GOT3 (cell line): ENCODE data around the gene KCNH1.

Experiments used
- DNase-seq: peaks from one replicate; lab custom pipeline; 2025; ENCODE audit warnings: mixed read lengths; lab: John Stamatoyannopoulos, UW

The KCNH1 gene

GRCh38 chr1:210723646-210724045 lies 410.3 kb downstream of the KCNH1 start:
- no peak for DNase-seq

GRCh38 chr1:210722410-210723081 lies 411.4 kb downstream of the KCNH1 start:
- DNase-seq = no peak

GRCh38 chr1:210715072-210715471 lies 418.9 kb downstream of the KCNH1 start:
- no peak for DNase-seq

- no peak for DNase-seq
Measured at GRCh38 chr1:210711825-210712612, 421.9 kb downstream of the KCNH1 start.

GRCh38 chr1:210709701-210710100 lies 424.2 kb downstream of the KCNH1 start:
- DNase-seq = no peak

GRCh38 chr1:210707300-210708240 lies 426.4 kb downstream of the KCNH1 start:
- no peak for DNase-seq

GRCh38 chr1:210706246-210706645 lies 427.7 kb downstream of the KCNH1 start:
- no peak for DNase-seq

- DNase-seq = no peak
Measured at GRCh38 chr1:210705086-210705485, 428.9 kb downstream of the KCNH1 start.

GRCh38 chr1:210703593-210703992 lies 430.4 kb downstream of the KCNH1 start:
- no peak for DNase-seq

GRCh38 chr1:210702506-210702905 lies 431.4 kb downstream of the KCNH1 start:
- no peak for DNase-seq

- no peak for DNase-seq
Measured at GRCh38 chr1:210700511-210700910, 433.4 kb downstream of the KCNH1 start.

- DNase-seq = no peak
Measured at GRCh38 chr1:210700083-210700482, 433.9 kb downstream of the KCNH1 start.

- DNase-seq = no peak
Measured at GRCh38 chr1:210698661-210699060, 435.3 kb downstream of the KCNH1 start.

GRCh38 chr1:210697185-210697584 lies 436.8 kb downstream of the KCNH1 start:
- no peak for DNase-seq

GRCh38 chr1:210696709-210697108 lies 437.2 kb downstream of the KCNH1 start:
- DNase-seq = no peak

GRCh38 chr1:210695026-210695425 lies 438.9 kb downstream of the KCNH1 start:
- DNase-seq = no peak

GRCh38 chr1:210692796-210693195 lies 441.2 kb downstream of the KCNH1 start:
- DNase-seq = no peak

GRCh38 chr1:210691039-210691610 lies 442.8 kb downstream of the KCNH1 start:
- no peak for DNase-seq

- no peak for DNase-seq
Measured at GRCh38 chr1:210690236-210690635, 443.7 kb downstream of the KCNH1 start.

- no peak for DNase-seq
Measured at GRCh38 chr1:210689826-210690225, 444.1 kb downstream of the KCNH1 start.

- DNase-seq = no peak
Measured at GRCh38 chr1:210688512-210689234, 445.3 kb downstream of the KCNH1 start.
